GM21717 (cell line): ENCODE data around the gene RNF220.

Source experiments
- ATAC-seq: cut with Tn5 transposase; IDR thresholded peaks from one replicate; pipeline ENCODE4 v1.9.1; 2021; ENCODE audit warnings: mild to moderate bottlenecking, moderate library complexity; ENCODE audit not compliant: unreplicated experiment

Gene RNF220

GRCh38 chr1:44425341-44426082 is 20.5 kb downstream of the RNF220 start:
- ATAC-seq, result no peak

DNA sequence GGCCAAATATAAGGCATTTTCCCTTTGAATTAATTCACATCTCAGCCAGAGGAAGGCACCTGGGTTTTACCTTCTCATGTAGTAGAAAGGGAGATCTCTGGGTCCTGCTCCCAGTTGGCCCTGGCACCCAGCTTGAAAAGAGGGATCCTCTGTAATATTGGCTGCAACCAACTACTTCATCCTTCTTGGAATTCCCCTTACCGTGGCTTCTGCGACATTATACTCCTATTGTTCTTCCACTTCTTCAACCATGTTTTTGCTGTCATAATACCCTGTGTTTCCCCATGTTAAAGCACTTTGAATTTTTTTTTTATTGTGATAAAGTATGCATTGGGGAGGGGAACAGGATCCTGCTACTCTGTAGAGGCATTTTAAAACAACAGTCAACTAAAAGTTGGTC is 26.8 kb downstream of the RNF220 start:
- no peak for ATAC-seq

GRCh38 chr1:44433209-44433608 is 28.2 kb downstream of the RNF220 start:
- no peak for ATAC-seq

DNA sequence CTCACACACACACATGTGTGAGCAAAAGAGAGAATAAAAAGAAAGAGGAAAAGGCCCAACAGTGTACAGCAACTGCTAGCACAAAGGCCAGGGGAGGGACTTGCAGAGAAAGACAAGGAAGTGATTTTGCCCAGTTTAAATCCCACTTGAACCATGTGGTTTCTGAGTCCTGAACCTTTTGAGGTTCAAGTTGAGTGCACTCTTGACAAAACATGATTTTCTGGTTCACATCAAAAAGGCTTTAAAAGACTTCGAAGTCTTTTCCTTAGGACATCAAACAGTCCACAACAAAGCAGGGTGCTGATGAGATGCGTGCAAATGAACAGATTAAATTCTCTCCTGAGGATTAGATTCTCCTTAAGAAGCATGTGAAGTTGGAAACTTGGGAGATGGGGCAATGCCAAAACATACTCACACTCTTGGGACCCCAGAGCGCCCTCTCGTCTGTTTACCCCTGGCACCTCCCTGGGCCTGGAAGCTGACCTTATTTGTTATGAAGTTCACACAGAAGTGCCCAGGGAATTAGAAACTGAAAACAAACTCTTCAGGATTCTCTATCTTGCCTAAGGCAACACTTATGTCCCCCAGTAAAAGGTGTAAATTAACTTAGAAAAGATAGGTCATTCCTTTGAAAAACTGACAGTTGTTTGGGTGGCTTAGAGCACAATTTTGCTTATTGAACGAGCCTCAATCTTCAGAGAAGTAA is 31.5 kb downstream of the RNF220 start:
- ATAC-seq, result no peak

- ATAC-seq, result no peak
These were observed 32.2 kb downstream of the RNF220 start for GRCh38 chr1:44437107-44437716.

GRCh38 chr1:44442791-44443190 is 37.7 kb downstream of the RNF220 start:
- no peak for ATAC-seq

GRCh38 chr1:44447051-44447810 is 42.2 kb downstream of the RNF220 start:
- ATAC-seq, result no peak

GRCh38 chr1:44453798-44454349 is 48.8 kb downstream of the RNF220 start:
- no peak for ATAC-seq

- no peak for ATAC-seq
These were observed 49.6 kb downstream of the RNF220 start for GRCh38 chr1:44454704-44455103.

DNA sequence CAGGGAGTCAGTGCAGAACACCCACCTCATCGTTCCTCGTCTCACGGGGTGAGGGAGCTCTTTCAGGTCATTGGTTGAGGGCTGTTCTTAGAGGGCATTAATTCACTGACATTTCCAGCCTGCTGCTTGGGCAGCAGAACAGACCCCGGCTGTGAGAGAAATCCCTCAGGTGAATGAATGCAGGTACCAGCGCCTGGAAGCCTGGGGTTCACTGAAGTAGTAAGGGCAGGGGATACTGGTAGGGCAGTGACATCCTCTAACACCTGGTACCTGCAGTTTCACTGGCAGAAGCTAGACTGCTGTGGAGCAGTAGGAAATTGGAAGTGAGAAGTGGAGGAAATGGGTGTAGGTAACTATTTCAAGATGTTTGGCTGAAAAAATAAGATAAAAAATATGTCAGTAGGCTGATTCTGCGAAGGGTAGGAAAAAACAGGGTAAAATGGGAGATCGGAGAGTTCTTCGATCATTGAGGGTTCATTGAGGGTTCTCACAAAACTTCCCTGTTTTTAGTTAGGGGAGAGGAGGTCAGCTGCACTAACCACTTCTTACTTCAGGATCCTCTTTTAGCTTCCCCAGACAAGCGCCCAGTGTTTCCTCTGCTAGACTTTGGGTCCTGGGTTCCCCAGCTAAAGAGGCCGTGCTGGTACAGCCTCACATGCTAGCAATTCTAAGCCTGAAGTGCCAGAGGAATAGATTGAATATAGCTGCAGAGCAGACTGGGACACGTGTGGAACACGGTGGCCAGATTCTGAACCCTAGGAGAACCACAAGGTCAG is 55.2 kb downstream of the RNF220 start:
- ATAC-seq, result no peak

GRCh38 chr1:44464361-44464760 is 59.3 kb downstream of the RNF220 start:
- no peak for ATAC-seq

DNA sequence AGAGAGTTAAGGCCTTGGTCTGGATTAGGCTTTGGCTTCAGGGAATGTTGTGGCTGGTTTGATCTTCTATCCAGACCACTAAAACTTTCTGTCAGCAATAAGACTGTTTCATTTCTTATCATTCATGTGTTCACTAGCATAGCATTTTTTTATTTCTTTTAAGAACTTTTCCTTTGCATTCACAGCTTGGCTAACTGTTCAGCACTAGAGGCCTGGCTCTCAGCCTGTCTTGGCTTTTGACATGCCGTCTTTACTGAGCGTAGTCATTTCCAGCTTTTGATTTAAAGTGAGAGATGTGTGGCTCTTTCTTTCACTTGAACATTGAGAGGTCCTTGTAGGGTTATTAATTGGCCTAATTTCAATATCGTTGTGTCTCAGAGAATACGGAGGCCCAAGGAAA is 62.5 kb downstream of the RNF220 start:
- no peak for ATAC-seq

GRCh38 chr1:44471911-44472453 is 66.9 kb downstream of the RNF220 start:
- ATAC-seq, result no peak

GRCh38 chr1:44472620-44473525 is 67.8 kb downstream of the RNF220 start:
- no peak for ATAC-seq

GRCh38 chr1:44476891-44477290 is 71.8 kb downstream of the RNF220 start:
- ATAC-seq, result no peak

GRCh38 chr1:44481701-44482100 is 76.6 kb downstream of the RNF220 start:
- ATAC-seq, result no peak

DNA sequence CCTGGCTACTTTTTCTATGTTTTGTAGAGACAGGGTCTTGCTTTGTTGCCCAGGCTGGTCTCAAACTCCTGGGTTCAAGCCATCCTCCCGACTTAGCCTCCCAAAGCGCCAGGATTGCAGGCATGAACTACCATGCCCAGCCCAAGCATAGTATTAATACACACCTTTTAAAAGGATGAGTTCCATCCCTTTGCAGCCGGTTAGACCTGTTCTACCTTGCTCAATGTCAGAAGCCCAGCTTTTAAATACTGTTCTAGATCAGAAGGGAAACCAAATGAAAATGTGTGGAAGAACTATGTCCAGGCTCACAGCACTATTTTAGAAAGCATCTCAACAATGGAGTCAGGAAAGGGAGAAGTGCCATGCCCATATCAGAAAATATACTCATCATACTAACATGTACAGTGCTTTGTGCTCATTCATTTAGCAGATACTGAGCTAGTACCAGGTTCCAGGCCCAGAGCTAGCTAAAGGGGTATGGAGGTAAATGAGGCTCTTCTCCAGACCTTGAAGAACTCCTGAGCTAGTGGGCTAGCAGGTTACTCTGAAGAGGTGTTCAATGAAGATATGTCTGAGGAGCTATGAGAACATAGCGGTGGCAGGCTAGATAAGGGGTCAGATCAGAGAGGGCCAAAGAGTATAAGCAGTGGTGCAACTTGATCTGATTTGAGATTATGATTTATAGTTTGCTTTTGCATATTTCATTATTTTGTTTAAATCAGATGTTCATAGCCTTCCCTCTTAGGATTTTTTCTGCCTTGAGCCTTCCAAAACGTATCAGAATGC is 78.2 kb downstream of the RNF220 start:
- no peak for ATAC-seq

- no peak for ATAC-seq
These were observed 79.2 kb downstream of the RNF220 start for GRCh38 chr1:44484155-44484688.
